Activated T-cell treated with anti-CD3 and anti-CD28 coated beads for 1 hour (primary cell): ENCODE results near the gene DLG2.

Experiments
- DNase-seq: peaks from one replicate; pipeline ENCODE4 v3.0.0-alpha.2; 2020; ENCODE audit warnings: low read depth

DLG2 gene

DNA sequence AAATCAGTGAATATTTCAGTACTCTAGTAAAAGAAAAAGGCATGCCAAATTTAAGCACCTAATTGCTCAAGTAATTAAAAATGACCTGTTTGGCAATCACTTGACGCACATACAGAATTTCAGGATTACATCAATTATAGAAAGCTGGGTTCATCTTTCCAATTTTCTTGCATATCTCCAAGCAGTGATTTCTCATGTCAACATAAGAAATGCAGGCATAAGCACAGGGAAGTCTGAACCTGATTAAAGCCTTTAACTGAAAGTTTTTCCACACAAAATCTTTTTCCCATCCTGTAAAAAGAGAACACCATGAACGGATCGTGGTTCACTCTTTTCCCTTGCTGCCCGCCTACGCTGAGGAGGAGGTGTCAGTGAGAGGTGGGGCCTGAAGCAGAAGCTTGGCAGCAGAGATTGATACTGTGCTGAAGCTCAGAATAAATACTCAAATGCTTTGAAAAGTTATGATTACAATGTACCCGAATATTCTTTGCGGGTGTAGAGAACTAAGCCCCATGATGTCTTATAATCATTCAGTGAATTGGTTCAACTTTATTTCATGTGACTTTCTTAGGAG, 1636.9 kb downstream of the DLG2 start:
- DNase-seq, result no peak

DNA sequence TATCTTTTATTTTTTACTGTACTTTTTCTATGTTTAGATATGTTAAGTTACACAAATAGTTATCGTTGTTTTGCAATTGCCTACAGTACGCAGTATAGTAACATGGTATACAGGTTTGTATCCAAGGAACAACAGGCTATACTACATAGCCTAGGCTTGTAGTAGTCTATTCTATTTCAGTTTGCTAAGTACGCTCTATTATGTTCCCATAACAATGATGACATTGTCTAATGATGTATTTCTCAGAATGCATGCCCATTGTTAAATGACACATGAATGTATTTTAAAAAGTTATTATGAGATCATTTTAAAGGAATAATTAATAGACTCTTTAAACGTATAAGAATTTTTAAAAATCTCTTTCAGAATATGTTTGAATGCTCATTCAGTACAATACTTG, 1644.3 kb downstream of the DLG2 start:
- no peak for DNase-seq

GRCh38 chr11:83979593-83979992, 1647.6 kb downstream of the DLG2 start:
- DNase-seq, result no peak

DNA sequence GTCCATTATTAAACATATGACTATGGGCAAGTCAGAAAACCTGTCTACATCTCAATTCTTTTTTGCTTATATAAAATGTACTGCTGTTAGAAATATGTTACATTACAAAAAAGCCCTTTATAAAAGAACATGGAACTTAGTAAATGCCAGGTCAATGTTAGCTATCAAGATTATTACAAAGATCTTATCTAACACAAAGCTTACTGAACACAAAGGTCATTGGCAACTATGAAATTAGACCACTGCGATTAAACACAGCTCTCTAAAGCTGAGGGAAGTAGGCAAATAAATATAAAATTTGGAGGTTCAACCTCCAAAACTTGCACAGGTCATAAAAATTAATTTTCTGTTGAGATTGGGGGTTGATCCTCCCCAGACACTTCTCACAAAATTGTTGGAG, 1648.2 kb downstream of the DLG2 start:
- DNase-seq, result no peak

GRCh38 chr11:83976086-83976485, 1651.1 kb downstream of the DLG2 start:
- no peak for DNase-seq

DNA sequence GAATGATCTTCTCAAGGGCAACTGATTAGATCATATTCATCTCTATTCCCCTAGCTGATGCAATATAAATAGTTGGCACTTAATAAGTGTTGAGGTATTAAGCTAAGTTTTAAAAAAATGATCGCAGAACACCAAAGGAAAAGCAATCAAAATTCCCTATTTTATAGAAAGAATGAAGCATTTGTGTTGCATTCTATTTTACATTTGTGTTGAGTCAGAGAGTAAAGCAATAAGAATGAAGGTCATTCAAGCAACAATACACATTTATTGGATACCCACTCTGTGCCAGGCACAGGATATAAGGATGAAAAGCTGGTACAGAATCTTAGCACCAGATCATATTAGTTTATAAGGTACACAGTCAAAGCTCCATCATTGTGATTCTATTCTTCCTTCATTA, 1654.6 kb downstream of the DLG2 start:
- DNase-seq, result no peak

DNA sequence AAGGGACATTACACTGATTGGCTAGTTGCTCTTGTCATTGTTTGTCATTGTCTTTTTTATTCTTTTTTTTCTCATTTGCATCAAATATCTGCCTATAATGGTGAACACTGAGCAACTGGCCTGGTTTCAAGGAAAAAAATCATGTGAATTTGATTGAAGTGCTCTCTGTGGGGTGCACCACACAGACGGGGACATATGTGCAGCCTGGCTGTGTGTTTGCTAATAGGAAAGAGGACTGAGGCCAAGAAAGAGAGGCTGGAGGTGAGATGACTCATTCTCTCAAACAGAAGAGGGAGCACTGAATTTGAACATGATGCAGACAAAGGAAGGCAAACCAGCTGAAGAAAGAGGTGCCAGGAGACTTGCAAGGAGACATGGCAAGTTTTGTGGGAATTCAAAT, 1656.1 kb downstream of the DLG2 start:
- DNase-seq, result no peak

DNA sequence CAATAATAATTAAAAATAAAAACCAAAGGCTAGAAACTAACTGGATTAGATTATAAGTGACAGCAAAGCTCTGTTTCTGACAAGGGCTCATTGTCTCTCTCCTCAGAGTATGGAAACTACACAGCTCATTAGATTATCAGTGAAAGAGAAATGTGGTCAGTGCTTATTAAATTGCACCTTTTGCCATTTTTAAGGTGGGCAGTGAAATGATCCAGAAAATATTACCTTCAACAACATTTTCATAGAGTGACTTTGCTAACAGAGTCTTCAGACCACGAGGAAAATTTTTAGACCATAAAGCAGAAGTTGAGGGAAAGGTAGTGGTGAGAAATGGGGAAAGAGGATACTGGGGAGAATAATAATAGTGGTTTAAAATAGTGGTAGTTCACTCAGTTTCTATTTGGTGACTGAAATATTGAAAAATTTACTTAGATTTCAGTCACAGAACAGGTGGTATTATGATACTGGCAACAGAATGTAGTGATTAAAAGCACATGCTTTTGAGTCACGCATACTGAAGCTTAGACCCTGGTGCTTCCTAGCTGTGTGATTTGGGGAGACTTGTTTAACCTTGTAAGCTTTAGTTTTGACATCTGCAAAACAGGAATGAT, 1657.0 kb downstream of the DLG2 start:
- DNase-seq, result no peak

GRCh38 chr11:83957038-83957900, 1669.9 kb downstream of the DLG2 start:
- DNase-seq, result no peak

DNA sequence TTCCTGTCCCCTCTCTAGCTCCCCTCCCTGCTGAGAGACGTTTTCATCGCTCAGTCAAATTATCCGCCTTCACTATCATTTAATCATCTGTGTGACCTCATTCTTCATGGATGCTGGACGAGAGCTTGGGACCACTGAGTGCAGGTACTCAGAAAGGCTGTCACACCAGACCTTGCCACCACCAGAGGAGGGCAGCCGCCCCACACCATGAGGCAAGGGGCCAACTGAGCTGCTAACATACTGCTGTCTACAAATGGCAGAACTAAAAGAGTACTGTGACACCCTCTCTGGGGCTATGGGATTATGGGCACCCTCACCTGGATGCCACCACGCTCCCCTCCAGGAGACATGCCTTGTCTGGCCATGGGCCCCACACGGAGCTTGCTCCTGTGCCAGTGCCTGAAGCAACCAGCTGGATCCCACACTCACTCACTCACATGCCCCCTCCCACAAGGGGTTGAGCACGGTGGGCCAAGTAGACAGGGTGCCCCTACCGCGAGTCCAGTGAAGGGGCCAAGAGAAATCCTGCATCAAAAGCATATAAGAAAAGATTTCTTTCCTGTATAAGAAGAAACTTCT, 1670.9 kb downstream of the DLG2 start:
- DNase-seq, result no peak

DNA sequence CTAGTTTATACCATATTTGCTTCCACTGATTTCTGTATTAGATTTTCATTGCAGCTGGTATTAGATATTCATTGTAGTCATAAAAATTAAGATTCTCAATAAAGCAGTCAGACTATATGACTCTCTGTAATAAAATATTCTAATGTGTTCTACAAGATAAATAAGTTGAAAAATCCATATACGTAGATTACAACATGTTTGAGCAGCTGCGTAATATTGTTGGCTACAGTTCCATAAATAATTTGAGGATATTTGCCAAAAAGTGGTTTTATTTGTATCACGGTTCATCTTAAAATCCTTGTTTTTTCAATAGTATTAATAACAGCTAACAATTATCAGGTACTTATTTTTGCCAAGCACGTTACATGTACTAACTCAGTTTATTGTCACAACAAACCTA, 1672.4 kb downstream of the DLG2 start:
- no peak for DNase-seq

DNA sequence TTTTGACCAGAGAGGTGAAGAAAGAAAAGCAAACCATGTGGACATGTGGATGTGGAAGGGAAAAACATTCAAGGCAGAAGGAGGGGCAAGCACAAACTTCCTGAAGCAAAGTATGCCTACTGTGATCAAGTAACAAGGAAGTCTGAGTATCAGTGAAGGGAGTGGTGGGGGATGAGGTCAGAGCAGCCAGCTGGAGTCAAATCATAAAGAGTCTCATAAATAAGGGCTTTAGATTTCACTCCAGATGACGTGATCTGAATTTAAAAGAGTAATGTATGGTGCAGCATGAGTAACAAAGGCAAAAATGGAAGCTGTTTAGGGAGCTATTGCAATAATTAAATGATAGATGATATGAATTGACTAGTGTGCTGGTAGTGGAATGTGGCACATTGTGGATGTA, 1675.6 kb downstream of the DLG2 start:
- DNase-seq, result no peak

- no peak for DNase-seq
Measured at GRCh38 chr11:83948200-83948599, 1678.9 kb downstream of the DLG2 start.

DNA sequence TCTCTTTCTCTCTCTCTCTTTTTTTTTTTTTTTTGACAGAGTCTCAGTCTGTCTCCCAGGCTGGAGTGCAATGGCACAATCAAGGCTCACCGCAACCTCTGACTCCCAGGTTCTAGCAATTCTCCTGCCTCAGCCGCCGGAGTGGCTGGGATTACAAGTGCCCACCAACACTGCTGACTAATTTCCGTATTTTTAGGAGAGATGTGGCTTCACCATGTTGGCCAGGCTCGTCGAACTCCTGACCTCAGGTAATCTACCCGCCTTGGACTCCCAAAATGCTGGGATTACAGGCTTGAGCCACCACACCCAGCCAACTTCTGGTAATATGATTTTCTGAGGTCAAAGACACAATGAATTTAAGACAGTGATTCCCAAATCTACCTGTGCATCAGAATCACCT, 1681.2 kb downstream of the DLG2 start:
- no peak for DNase-seq

GRCh38 chr11:83941050-83941449, 1686.1 kb downstream of the DLG2 start:
- DNase-seq, result no peak

- DNase-seq, result no peak
Measured at GRCh38 chr11:83938148-83938547, 1689.0 kb downstream of the DLG2 start.

- no peak for DNase-seq
Measured at GRCh38 chr11:83933008-83933407, 1694.1 kb downstream of the DLG2 start.

DNA sequence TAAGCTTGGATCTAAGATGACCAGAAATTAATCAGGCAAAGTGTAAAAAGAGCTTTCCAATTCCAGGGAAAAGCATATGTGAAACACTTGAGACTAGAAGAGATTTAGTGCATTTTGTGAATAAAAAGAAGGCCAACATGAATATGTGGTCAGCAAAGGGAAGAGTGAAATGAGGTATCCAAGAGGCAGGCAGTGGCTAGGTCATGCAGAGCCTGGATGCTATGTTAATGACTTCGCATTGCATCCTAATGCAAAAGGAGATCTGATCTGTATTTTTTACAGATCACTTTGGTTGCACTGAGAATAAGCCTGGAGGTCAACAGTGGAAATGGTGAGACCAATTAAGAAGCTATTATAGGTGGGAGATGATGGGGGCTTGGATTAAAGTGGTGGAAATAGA, 1699.7 kb downstream of the DLG2 start:
- DNase-seq, result no peak

DNA sequence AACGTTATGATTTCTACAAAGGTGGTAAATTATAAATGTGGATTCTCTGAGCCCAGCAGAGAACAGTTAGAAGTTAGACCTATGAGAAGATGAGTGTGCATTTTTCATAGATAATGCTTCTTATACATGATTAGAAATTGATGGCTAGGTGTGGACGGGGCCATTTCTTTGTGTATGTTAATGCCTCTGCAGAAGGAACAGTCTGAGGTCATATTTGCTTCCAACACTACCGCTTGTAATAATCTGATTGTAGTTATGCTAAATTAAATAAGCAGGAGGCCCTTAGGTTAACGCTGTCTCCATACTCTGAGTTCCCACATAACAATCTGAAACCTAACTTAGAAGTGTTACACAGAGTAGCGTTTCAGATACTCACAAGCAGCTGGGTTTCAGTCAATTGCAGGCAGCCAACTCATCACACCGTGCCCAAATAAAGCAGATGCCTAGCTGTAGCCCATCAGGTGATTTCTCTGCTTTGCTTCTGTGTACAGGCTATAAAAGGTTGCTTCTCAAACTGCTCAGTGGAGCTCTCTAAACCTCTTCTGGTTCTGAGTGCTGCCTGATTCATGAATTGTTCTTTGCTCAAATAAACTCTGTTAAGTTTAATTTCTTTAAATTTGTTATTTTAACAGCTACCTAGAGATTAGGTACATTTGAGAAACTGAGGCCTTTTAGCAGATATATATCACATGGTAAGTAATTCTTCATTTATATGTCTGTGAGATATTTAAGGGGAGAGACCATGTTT, 1702.2 kb downstream of the DLG2 start:
- no peak for DNase-seq

GRCh38 chr11:83923961-83924360, 1703.2 kb downstream of the DLG2 start:
- no peak for DNase-seq

DNA sequence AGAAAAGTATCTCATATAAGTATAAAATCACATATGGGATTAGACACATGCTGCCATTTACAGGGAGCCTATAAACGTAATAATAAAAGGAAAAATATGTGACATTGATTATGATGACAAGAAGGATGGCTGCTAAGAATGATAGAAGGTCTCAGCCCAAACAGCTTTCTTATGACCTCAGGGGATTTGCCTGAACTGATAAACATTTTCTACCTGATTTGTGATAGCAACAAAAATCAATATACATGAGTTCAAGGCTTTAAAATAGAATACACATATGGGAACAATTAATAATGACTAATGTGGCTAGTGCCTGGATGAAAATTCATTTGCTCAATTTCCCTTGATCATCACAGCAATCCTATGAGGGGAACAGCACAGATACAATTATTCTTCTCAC, 1704.2 kb downstream of the DLG2 start:
- no peak for DNase-seq

DNA sequence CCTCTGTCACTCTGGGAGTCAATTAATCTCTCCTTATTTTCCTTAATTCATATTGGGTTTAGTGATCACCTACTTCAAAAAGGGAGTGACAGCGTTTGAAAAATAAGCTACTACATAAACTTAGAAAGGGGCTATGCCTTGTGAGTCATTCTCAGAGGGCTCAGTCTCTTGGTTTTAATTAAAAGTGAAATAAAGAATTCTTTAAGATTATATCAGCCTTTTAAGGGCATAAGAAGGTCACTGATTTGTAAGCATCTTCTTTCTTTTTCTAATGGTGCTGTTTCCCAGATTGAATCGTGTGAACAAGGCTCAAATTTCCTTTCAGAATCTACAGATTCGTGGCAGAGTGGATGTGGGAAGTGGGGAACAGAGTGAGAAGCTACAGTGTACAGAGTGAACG, 1704.8 kb downstream of the DLG2 start:
- no peak for DNase-seq
